CD4-positive, alpha-beta T cell treated with Interferon alpha-2 for 1 hour (primary cell): Measurements from ENCODE around the gene NQO1.

Experiments
- DNase-seq, 2 donors: peaks; one replicate each; pipeline ENCODE4 v3.0.0-alpha.2; 2020 to 2022

NQO1 gene

DNA sequence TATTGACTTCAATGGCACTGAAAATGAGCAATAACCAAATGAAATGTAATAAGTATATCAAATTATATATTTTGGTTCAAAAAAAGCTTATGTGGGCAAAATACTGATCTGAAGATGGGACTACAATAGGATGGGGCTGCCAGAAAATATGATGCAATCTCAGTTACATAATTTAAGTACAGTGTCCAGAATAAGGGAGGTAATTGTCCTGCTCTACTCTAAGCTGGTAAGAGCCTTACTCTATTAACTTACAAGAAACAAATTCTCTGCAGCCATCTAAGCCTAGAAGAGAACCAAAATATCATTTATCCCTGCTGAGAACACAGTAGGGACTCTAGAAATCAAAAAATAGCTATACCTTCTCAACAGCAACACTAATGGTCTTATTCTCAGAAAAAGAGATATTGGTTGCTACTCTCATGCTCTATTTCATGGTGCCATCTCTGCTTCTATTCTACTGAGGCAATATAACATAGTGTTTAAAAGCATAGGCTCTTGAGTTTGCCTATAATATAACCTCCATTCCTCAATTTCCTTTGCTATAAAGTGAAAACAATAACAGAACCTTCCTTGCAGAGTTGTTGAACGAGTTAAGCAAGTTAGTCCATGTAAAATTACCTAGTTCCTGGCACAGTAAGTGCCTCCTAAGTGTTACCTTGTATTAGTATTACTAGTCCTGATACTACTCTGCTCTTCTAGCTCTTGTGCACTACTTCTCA is 19.9 kb downstream of the NQO1 start:
- no peak for DNase-seq

DNA sequence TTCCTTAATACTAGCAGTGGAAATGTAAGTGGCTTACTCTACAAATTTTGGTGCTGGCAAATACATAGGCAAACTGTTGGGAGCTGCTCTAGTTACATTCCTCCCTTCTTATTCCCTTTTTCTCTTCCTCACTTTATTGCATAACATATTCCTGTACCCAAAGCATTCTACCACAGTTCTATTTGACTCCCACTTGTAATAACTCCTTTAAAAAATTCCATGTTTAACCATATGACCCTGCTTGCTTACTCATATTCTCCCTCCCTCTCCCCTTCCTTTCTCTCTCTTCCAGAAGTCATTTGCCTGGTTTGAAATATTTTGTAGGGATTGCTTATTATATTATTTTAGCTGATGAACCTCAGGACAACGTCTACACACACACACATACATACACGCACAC is 22.7 kb downstream of the NQO1 start:
- no peak for DNase-seq

DNA sequence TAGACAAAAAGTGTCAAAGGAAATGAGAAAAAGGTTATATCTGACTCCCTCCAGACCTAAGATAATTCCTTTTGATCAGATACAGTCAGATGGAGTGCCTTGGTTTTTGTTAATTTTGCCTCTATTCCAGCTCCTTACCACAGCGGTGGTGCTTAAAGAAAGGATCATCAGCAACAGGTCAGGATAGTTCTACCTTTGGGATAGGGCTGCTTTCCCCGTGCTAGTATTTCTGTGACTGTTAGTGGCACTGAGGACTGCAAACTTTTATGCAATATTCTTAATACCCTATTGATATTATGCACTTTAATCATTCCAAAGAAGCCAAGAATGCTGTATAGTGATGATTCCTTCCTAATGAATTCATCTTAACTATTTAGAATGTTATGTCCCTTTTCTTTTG is 24.5 kb downstream of the NQO1 start:
- DNase-seq, result no peak

DNA sequence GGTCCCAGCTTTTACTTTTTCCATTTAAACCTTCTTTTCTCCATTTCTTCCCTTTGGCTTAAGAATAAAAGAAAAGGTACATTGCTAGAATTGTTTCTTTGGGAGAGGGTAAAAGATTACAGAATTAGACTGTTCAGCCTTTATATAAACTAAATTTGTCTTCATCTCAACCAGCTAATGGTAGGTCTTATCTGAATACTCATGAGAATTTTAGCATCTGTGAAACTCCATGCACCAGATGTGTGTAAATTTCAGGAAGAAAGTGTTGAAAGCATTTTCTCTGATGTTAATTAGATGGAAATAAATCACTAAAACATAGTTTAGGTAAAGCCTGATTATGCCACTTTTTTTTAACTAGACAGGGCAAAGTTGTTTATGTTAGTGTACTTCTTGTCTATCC is 24.9 kb downstream of the NQO1 start:
- no peak for DNase-seq

DNA sequence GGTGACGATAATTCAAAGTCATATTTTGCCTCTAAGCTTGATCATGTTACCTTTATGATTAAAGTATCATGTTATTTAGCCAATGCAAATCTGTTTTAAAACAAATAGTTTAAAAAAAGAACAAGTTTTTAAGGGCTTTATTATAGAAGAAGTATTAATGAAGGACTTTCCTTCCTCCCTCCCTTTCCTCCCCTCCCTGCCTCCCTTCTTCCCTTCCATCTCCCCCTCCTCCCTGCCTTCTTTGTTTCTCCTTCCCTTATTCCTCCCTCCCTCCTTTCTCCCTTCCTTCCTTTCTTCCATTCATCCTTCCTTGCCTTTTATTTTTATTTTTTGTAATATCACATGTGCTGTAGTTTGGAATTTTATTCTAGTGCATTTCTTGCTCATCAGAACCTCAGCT is 26.4 kb downstream of the NQO1 start:
- no peak for DNase-seq

DNA sequence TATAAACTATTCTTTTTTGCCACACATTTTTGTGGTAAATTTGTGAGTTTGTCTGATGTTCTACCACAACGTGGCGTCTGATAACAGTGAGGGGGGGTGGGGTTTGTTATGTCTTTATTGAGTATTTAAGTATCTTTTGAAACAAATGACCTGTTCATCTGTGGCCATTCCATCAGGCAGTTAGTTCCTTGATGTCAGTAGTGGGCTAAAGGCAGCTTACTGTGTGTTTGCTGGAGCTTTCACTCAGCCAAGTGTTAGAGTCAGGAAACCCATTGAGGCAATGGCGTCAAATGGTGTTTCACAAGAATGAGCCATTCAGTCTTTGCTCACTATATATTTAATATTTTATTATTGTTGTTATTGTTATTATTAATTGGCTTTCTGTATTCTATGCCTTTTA is 28.0 kb downstream of the NQO1 start:
- DNase-seq, result no peak

DNA sequence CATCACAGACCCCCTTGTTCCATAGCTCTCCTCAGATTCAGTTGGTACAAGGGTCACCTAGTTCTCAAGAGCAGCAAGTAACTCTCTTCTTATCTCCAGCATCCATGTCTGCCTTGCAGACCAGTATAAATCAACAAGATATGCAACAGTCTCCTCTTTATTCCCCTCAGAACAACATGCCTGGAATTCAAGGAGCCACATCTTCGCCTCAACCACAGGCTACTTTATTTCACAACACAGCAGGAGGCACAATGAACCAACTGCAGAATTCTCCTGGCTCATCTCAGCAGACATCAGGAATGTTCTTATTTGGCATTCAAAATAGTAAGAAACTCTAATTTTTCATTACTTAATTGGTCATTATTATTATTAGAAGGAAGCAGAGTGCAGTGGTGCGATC is 32.4 kb downstream of the NQO1 start:
- no peak for DNase-seq

DNA sequence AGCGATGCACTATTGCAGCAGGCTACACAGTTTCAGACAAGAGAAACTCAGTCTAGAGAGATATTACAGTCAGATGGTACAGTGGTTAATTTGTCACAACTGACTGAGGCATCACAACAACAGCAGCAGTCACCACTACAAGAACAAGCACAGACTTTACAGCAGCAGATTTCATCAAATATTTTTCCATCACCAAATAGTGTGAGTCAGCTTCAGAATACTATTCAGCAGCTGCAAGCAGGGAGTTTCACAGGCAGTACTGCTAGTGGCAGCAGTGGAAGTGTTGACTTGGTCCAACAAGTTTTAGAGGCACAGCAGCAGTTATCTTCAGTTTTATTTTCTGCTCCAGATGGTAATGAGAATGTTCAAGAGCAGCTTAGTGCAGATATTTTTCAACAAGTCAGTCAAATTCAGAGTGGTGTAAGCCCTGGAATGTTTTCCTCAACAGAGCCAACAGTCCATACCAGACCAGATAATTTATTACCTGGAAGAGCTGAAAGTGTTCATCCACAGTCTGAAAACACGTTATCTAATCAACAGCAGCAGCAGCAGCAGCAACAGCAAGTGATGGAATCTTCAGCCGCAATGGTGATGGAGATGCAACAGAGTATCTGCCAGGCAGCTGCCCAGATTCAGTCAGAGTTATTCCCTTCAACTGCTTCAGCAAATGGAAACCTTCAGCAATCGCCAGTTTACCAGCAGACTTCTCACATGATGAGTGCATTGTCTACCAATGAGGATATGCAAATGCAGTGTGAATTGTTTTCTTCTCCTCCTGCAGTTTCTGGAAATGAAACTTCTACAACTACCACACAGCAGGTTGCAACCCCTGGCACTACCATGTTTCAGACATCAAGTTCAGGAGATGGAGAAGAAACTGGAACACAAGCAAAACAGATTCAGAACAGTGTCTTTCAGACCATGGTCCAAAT is 34.1 kb downstream of the NQO1 start:
- no peak for DNase-seq

DNA sequence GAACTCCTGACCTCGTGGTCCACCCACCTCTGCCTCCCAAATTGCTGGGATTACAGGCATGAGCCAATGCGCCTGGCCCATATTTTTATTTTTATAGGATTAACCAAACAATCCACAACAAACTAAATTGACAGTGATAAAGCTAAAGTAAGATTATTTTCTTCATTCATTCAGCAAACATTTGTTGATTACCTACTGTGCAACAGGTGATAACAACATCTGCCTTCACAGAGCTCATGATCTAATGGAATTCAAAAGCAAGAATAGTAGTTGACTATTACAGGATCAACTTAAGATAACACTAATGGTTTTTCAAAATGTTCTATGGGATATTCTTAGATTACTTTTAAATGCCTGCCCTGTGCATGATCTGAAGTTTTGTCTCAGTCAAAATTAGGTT is 37.8 kb downstream of the NQO1 start:
- no peak for DNase-seq

DNA sequence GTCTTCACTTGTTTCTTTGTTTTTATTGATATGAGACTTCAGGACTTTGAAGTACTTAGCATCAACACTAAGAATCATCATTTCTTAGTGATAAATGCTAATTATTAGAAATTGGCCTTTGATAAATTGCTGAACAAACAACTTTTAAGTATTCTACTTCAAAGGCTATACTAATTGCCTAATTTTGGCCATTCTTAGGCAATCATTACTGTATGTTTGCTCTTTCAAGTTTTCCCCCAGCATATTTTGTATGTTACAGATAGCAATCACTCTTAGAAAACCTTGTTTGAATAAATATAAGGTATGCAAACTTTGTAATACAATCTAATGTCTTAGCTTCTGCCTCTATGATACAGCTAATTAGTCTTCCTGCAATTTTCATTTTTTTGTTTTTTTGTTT is 46.0 kb downstream of the NQO1 start:
- no peak for DNase-seq

DNA sequence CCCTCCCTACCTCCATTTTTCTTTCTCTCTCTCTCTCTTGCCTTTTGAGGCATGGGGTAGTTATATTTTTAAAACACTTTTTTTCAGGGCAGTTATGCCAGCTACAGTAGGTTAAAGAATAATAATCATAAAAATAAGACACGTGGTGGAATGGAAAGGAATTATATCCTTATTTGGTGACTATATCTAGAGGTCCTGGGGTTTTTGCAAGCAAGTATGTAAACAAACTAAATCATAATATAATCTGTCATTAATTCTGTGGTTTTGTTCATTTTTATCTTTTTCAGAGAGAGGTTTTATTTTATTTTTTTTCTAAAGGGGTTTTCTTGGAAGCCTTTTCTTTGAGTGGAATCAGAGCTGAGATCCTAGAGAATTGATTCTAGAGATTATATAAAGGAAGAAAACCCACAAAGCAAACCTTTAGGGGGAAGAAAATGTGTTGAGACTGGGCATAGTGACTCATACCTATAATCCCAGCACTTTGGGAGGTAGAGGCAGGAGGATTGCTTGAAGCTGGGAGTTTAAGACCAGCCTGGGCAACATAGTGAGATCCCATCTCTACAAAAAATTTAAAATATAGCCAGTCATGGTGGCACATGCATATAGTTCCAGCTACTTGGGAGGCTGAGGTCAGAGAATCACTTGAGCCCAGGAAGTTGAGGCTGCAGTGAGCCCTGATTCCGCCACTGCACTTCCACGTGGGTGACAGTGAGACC is 53.2 kb downstream of the NQO1 start:
- no peak for DNase-seq

DNA sequence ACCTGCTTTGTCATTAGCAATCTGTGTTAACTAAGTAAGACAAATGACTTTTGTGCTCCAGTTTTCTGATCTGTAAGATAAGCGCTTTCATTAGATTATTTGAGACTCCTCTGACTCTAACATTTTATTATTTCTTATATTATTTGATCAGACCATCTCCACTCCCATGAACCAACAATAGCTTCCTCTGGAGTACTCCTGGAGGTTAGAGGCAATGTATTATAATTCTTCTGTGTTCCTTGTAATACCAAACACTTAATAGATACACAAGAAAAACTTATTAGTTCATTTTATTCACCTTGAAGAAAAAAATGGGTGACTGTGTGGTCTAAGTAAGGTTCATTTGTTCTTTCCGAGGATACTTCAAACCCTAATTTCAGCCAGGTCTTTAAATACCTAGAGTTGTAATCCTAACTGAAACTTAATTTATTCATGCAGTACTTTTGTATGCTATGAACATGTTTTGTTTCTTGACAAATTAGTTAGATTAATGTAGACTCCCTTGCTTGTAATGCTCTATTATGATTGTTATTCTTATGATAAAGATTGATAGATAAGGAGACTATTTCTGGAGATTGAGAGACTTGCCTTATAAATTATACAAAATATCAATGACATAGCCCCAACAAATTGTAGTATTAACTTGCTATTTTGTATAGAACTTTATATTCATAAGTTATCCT is 53.9 kb downstream of the NQO1 start:
- DNase-seq, result no peak

DNA sequence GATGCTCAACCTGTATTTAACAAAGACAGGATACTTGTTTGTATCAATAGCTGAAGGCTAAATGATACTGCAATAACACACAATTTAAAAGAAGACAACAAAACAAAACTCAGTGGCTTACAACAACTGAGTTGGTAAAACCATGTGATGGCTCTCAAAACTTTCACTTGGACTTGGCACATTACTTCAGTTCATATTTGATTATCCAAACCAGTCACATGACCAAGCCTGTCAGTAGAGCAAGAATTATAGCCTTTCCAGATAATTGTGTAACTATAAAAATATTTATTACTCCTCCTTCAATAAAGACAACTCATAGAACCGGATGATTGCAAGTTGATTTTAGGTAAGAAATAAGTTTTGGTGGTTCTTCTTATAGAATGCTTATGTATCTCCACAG is 56.8 kb downstream of the NQO1 start:
- DNase-seq, result no peak

DNA sequence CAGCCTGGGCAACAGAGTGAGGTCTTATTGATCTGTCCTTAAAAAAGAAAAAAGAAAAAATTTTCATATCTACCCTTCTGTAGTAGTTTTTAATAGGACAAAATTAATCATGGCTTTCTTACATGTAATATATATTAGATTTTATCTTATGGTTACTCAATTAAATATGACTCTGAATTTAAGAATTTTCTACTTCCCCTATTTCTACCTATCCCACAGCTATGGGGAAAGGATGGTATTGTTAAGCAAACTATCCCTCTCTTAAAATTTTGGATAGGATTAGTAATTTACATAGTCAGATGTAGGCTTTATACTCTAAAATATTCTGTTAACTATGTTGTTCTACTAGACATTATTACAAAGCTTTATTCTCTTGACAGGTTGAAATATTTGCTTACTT is 62.5 kb downstream of the NQO1 start:
- DNase-seq, result no peak

DNA sequence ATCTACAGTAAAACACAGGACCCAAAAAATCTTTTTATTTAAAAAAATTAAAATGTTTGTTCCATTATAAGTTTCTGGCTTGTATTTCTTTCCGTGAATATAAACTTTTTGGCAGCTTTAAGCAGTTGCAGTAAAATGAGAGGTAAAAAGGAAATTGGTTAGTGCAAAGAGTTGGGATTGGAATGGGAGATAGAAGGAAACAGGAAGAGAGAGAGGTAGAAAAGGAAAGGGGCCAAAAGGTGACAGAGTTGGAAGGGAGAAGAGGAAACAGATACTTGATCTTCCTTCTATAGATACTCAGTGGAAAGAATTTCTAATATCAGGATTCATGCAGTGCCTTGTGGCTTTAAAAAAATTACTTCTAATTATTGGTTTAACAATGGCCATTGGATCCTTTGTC is 63.5 kb downstream of the NQO1 start:
- DNase-seq, result no peak

DNA sequence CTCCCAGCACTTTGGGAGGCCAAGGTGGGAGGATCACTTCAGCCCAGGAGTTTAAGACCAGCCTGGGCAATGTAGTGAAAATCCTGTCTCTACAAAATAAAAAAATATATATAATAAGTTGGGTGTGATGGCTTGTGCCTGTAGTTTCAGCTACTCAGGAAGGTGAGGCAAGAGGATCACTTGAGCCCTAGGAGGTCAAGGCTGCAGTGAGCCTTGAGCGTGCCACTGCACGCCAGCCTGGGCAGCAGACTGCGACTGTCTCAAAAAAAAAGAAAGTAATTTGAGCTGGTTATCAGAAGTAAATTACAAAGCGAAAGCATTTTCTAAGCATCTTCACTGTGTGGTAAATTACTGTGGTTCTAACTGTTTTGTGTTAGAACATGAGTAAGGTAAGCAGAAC is 66.2 kb downstream of the NQO1 start:
- DNase-seq, result no peak
